Left renal pelvis (tissue), 4 donors: ENCODE results near the gene GTF2IRD2. TPM values are rescaled to one million over a fixed set of nuclear protein-coding genes. Genes with fewer than 3 reads are reported as not detected.
"Not testable (repeated sequence)": the region's sequence is repeated elsewhere in the genome, so short reads cannot be mapped to it uniquely, and the experiment has no call there.

ENCODE experiments used
- DNase-seq, 4 donors: peaks; one replicate each; pipeline ENCODE4 v3.0.0-alpha.2; 2013; ENCODE audit warnings: low read depth in 4 of 4, low spot score in 3 of 4
- polyA plus RNA-seq, 4 donors: library from polyadenylated mRNA; unstranded; fragments of 120-200 nt; gene quantifications; one replicate each; pipeline ENCODE4 v1.2.1, GENCODE V29; 2013; ENCODE audit not compliant: insufficient read length in 4 of 4

The GTF2IRD2 gene
- polyA plus RNA-seq: 10 to 100 TPM; 22.7 to 39.2 (median 32.2) TPM

GRCh38 chr7:74850833-74851721 is at the start of gene GTF2IRD2:
Gene GTF2IRD2, minus strand, starts transcription at chr7:74851605. Its CDS starts 15,227 bp downstream, at chr7:74836378.
- not testable (repeated sequence) for DNase-seq

- peak in 1 of 4 donors; percentile 47 for DNase-seq
These were observed 39.0 kb upstream of the GTF2IRD2 start for GRCh38 chr7:74890158-74891123.

GRCh38 chr7:74889518-74890129 is 38.2 kb upstream of the GTF2IRD2 start:
- DNase-seq: not testable (repeated sequence)

GRCh38 chr7:74885295-74885694 is 33.9 kb upstream of the GTF2IRD2 start:
- DNase-seq: not testable (repeated sequence)

GRCh38 chr7:74882110-74882509 is 30.7 kb upstream of the GTF2IRD2 start:
- not testable (repeated sequence) for DNase-seq

- not testable (repeated sequence) for DNase-seq
These were observed 23.5 kb upstream of the GTF2IRD2 start for GRCh38 chr7:74874748-74875512.

GRCh38 chr7:74874104-74874747 is 22.8 kb upstream of the GTF2IRD2 start:
- DNase-seq: not testable (repeated sequence)

- not testable (repeated sequence) for DNase-seq
These were observed 21.1 kb upstream of the GTF2IRD2 start for GRCh38 chr7:74872542-74872941.

GRCh38 chr7:74865777-74866176 is 14.4 kb upstream of the GTF2IRD2 start:
- not testable (repeated sequence) for DNase-seq

- DNase-seq: not testable (repeated sequence)
These were observed 1.6 kb downstream of the GTF2IRD2 start for GRCh38 chr7:74849853-74850252.

GRCh38 chr7:74830411-74830810 is 21.0 kb downstream of the GTF2IRD2 start:
- not testable (repeated sequence) for DNase-seq

GRCh38 chr7:74829959-74830358 is 21.4 kb downstream of the GTF2IRD2 start:
- not testable (repeated sequence) for DNase-seq

GRCh38 chr7:74821259-74821658 is 30.1 kb downstream of the GTF2IRD2 start:
- DNase-seq: not testable (repeated sequence)

GRCh38 chr7:74820146-74820805 is 31.1 kb downstream of the GTF2IRD2 start:
- not testable (repeated sequence) for DNase-seq

GRCh38 chr7:74815882-74816281 is 35.5 kb downstream of the GTF2IRD2 start:
- DNase-seq: not testable (repeated sequence)

GRCh38 chr7:74798644-74799043 is 52.8 kb downstream of the GTF2IRD2 start:
- DNase-seq: not testable (repeated sequence)

- DNase-seq: not testable (repeated sequence)
These were observed 53.4 kb downstream of the GTF2IRD2 start for GRCh38 chr7:74797848-74798622.
